Fibroblast of lung (primary cell): ENCODE data around the gene MRTFA. TPM values are rescaled to one million over a fixed set of nuclear protein-coding genes. Genes with fewer than 3 reads are reported as not detected.

Source experiments
- DNase-seq, 2 donors: peaks; one replicate each; pipeline versions ENCODE4 v3.0.0 to v3.0.0-alpha.2; 2010; ENCODE audit warnings: low read depth in 2 of 2
- H2AFZ ChIP-seq: 2 replicates; pipeline ENCODE4 v1.5.1; 2012; ENCODE audit warnings: low read length, control low read depth, inconsistent platforms
- H3K27ac ChIP-seq: 2 replicates; pipeline ENCODE4 v1.5.1; 2011; ENCODE audit warnings: low read length, control low read depth; ENCODE audit not compliant: insufficient read depth
- H3K27me3 ChIP-seq: 2 replicates; pipeline ENCODE4 v1.5.1; 2011; ENCODE audit warnings: mild to moderate bottlenecking, low read length; ENCODE audit not compliant: control insufficient read depth, insufficient read depth
- H3K36me3 ChIP-seq: 2 replicates; pipeline ENCODE4 v1.5.1; 2011; ENCODE audit warnings: low read length; ENCODE audit not compliant: control insufficient read depth, insufficient read depth
- H3K4me1 ChIP-seq: 2 replicates; pipeline ENCODE4 v1.5.1; 2011; ENCODE audit warnings: low read length; ENCODE audit not compliant: control insufficient read depth, insufficient read depth; ENCODE audit errors: extremely low read depth
- H3K4me2 ChIP-seq: 2 replicates; pipeline ENCODE4 v1.5.1; 2011; ENCODE audit warnings: low read length, control low read depth; ENCODE audit not compliant: insufficient read depth; ENCODE audit errors: extremely low read depth
- H3K4me3 ChIP-seq, 4 experiments: fragments of 200-600 bp in 1 of 4; sonication (generic) in 1 of 4; replicated peaks in 1 of 4; 2 replicates each; pipeline ENCODE4 v1.5.1; 2011 to 2016; ENCODE audit warnings: low read length in 4 of 4, low read depth in 3 of 4, mild to moderate bottlenecking in 3 of 4, control low read depth in 2 of 4, inconsistent platforms in 1 of 4, mixed read lengths in 1 of 4; ENCODE audit not compliant: insufficient read depth in 1 of 4; ENCODE audit errors: control extremely low read depth in 1 of 4
- H3K79me2 ChIP-seq: 2 replicates; pipeline ENCODE4 v1.5.1; 2012; ENCODE audit warnings: mild to moderate bottlenecking, low read length, inconsistent platforms; ENCODE audit not compliant: control insufficient read depth, insufficient read depth
- H3K9ac ChIP-seq: 2 replicates; pipeline ENCODE4 v1.5.1; 2011; ENCODE audit warnings: mild to moderate bottlenecking, low read length, control low read depth; ENCODE audit not compliant: insufficient read depth
- H3K9me3 ChIP-seq: 2 replicates; pipeline ENCODE4 v1.5.1; 2012; ENCODE audit warnings: low read depth, low read length; ENCODE audit not compliant: control insufficient read depth, insufficient read depth
- H4K20me1 ChIP-seq: 2 replicates; pipeline ENCODE4 v1.5.1; 2011; ENCODE audit warnings: low read length; ENCODE audit not compliant: control insufficient read depth, insufficient read depth; ENCODE audit errors: extremely low read depth
- EZH2 ChIP-seq: IDR thresholded peaks from 2 replicates; pipeline ENCODE4 v1.5.1; 2012; ENCODE audit warnings: low read length, control low read depth, mild to moderate bottlenecking; ENCODE audit errors: missing control alignments
- polyA plus RNA-seq, 2 donors: library from polyadenylated mRNA; depleted of rRNA in 1 of 2; stranded (reverse) in 1 of 2; unstranded in 1 of 2; fragments of >200 nt; gene quantifications; 2 replicates each; pipeline ENCODE4 v1.2.1, GENCODE V29; 2011 to 2012; ENCODE audit warnings: missing spikeins in 1 of 2
- total RNA-seq: library from RNA; depleted of rRNA; stranded (reverse); fragments of >200 nt; gene quantifications from 2 replicates; pipeline ENCODE4 v1.2.1, GENCODE V29; 2014
- TF ChIP-seq, protein P1 (sequence below), 2 donors: IDR thresholded peaks in 1 of 2; conservative IDR thresholded peaks in 1 of 2; 1 replicate in 1 of 2; 2 replicates in 1 of 2; pipeline ENCODE4 v1.5.1; 2011 to 2012; ENCODE audit warnings: low read length in 2 of 2, control low read depth in 1 of 2, inconsistent platforms in 1 of 2, low read depth in 1 of 2, mild to moderate bottlenecking in 1 of 2

The MRTFA gene
- total and polyA plus RNA-seq, 2 donors (not counting 1 experiment from before 2014, with no cell fraction given), result 7.6 to 23.0 TPM

DNA sequence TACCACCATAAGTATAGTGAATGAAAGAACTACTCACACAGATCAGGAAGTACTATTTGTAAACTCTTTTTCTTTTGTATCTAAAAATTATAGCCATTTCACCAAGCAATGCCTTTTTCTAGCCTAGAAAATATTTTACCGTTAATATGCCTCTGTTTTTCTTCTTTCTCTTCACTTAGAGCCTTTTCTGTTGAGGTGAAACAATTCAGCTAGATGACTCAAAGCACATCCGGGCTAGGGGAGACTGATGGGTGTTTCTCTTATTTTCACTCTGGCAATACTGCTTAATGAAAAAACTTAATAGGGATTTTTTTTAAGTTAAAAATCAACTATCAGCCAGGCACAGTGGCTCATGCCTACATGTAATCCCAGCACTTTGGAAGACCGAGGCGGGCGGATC is 172.8 kb downstream of the MRTFA start:
- Histone ChIP-seq H3K27me3 (no peaks in the 10 kb centered on the region), H3K4me3 (no peak overlapping the region), H3K27ac (no peak overlapping the region), H2AFZ (no peak overlapping the region), H3K79me2 (no peaks in the 10 kb centered on the region), H3K9me3 (no peaks in the 10 kb centered on the region), H3K36me3 (no peaks in the 10 kb centered on the region), H3K9ac (no peak overlapping the region), H3K4me1 (no peaks in the 10 kb centered on the region), H3K4me2 (no peak overlapping the region), H4K20me1 (no peaks in the 10 kb centered on the region)
- DNase-seq, result no peak
- no peak for TF ChIP-seq EZH2
- TF ChIP-seq, protein P1, sequence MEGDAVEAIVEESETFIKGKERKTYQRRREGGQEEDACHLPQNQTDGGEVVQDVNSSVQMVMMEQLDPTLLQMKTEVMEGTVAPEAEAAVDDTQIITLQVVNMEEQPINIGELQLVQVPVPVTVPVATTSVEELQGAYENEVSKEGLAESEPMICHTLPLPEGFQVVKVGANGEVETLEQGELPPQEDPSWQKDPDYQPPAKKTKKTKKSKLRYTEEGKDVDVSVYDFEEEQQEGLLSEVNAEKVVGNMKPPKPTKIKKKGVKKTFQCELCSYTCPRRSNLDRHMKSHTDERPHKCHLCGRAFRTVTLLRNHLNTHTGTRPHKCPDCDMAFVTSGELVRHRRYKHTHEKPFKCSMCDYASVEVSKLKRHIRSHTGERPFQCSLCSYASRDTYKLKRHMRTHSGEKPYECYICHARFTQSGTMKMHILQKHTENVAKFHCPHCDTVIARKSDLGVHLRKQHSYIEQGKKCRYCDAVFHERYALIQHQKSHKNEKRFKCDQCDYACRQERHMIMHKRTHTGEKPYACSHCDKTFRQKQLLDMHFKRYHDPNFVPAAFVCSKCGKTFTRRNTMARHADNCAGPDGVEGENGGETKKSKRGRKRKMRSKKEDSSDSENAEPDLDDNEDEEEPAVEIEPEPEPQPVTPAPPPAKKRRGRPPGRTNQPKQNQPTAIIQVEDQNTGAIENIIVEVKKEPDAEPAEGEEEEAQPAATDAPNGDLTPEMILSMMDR (conservative IDR thresholded peaks at IDR 0.05 in 1 of 2, IDR thresholded peaks at IDR 0.05 in 1 of 2; ENCODE audit: low read depth in 1 of 2, low read length in 2 of 2), result no peak

DNA sequence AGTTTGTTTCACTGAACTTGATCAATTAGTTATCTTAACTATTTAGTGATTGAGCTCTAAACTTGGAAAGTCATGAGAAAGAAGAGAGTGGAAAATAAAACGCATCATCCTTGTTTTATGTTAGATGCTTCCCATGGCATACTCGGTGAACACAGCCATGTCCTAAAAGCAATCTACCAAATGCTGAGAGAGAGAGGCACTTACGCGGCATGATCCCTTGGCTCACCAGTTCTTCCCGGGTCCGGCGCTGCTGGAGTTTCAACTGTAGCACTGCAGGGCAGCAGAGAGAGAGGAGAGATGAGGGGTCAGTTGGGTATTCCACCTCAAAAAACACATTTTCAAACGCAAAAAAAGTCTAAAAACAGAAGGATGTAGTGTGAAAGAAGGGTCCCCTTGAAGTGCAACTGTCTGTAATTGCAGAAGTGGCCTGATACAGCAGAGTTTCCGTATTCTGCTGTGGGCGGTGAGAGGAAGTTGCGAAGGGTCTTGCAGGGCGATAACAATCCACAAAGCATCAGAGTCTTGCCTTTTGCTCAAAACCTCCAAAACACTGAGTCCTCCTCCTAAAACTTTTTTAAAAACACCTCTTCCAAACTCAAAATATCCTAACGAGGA is 173.4 kb downstream of the MRTFA start:
- no peak overlapping the region for H2AFZ ChIP-seq
- no peaks in the 10 kb centered on the region for H3K27me3 ChIP-seq
- no peak overlapping the region for H3K9ac ChIP-seq
- H3K79me2 ChIP-seq, result no peaks in the 10 kb centered on the region
- no peak overlapping the region for H3K4me2 ChIP-seq
- H3K4me1 ChIP-seq, result no peaks in the 10 kb centered on the region
- H3K4me3 ChIP-seq, result no peak overlapping the region
- H3K27ac ChIP-seq, result no peak overlapping the region
- H3K36me3 ChIP-seq, result no peaks in the 10 kb centered on the region
- H4K20me1 ChIP-seq, result no peaks in the 10 kb centered on the region
- H3K9me3 ChIP-seq, result no peaks in the 10 kb centered on the region
- no peak for DNase-seq
- TF ChIP-seq, protein P1 (conservative IDR thresholded peaks at IDR 0.05 in 1 of 2, IDR thresholded peaks at IDR 0.05 in 1 of 2; ENCODE audit: low read depth in 1 of 2, low read length in 2 of 2), result no peak
- TF ChIP-seq EZH2, result no peak

DNA sequence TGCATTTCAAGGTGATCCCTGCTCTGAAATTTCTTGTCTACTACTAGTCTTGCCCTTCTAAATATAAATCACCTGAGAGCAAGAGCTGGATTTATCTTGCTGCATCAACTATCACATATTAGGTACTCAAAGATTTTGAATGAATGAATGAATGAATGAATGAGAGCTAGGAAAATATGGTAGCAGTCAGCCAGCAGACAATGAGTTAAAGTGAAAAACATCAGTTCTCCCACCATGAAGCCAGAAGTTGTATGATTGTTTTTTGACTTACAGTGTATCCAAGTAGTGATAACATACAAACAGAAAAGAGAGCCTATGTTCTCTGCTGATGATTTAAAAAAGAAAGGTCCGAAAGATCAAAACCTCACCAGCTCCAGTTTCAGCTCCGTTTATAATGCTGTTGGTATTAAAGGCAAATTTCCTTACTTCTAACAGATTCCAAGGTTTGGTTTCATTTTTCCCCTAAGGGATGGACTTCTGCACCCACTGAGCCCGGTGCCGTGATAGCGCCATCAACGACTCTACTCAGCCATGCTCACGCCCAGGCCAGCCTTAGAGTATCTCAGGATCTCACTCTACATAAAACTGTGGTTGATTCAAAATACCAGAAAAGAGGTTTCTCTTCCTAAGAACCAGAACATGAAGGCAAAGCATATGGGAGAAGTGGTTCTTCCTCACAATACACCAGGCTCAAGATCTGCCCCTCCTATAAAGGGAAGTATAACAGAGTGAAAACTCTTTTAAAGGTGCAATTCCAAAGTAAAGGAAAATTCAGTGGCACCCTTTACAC is 174.1 kb downstream of the MRTFA start:
- no peak overlapping the region for H3K4me2 ChIP-seq
- TF ChIP-seq EZH2, result no peak
- TF ChIP-seq, protein P1 (conservative IDR thresholded peaks at IDR 0.05 in 1 of 2, IDR thresholded peaks at IDR 0.05 in 1 of 2; ENCODE audit: low read depth in 1 of 2, low read length in 2 of 2), result no peak
- H3K9me3 ChIP-seq, result no peaks in the 10 kb centered on the region
- no peak overlapping the region for H3K4me3 ChIP-seq
- H3K27ac ChIP-seq, result no peak overlapping the region
- no peaks in the 10 kb centered on the region for H4K20me1 ChIP-seq
- DNase-seq, result no peak
- H3K4me1 ChIP-seq, result no peaks in the 10 kb centered on the region
- H3K27me3 ChIP-seq, result no peaks in the 10 kb centered on the region
- H2AFZ ChIP-seq, result no peak overlapping the region
- H3K9ac ChIP-seq, result no peak overlapping the region
- no peaks in the 10 kb centered on the region for H3K79me2 ChIP-seq
- H3K36me3 ChIP-seq, result no peaks in the 10 kb centered on the region
